ENCODE data around the gene LTBP3. TPM values are rescaled to one million over a fixed set of nuclear protein-coding genes. Genes with fewer than 3 reads are reported as not detected.

LTBP3 gene
- total RNA-seq, 1 experiment from 2014 or later: 248 TPM

DNA sequence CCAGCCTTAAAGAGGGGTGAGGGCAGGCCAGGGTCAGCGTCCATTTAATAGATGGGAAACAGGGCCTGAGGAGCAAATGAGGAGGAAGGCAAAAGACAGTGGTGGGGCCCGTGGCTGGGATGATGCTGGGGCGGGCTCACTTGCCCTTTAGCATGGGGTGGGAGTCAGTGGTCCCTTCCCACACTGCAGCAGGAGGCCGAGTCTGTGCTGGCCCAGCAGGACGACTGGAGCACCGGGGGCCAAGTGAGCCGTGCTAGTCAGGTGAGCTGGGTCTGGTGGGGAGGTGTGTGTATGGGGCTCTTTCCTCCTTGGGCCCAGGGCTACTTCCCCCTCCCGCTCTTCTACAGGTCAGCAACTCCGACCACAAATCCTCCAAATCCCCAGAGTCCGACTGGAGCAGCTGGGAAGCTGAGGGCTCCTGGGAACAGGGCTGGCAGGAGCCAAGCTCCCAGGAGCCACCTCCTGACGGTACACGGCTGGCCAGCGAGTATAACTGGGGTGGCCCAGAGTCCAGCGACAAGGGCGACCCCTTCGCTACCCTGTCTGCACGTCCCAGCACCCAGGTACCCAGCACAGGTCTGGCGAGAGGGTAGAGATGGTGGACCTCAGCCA lies 20.4 kb downstream of the LTBP3 start:
- TF ChIP-seq JUND (IDR thresholded peaks at IDR 0.05) (no peak), SP1 (IDR thresholded peaks at IDR 0.05; ENCODE audit: low read depth) (no peak), CTCF (IDR thresholded peaks at IDR 0.05 in 2 of 3, conservative IDR thresholded peaks at IDR 0.05 in 1 of 3; ENCODE audit: borderline replicate concordance in 1 of 3, insufficient read depth in 1 of 3, low read depth in 2 of 3, low read length in 2 of 3) (no peak), ZFX (IDR thresholded peaks at IDR 0.05) (no peak), FOSL1 (IDR thresholded peaks at IDR 0.05; ENCODE audit: low read depth) (no peak), EGR1 (IDR thresholded peaks at IDR 0.05; ENCODE audit: low read depth) (no peak), CBX3 (IDR thresholded peaks at IDR 0.05; ENCODE audit: low read depth) (no peak), ELF1 (IDR thresholded peaks at IDR 0.05; ENCODE audit: borderline replicate concordance, low read depth) (no peak), CEBPB (IDR thresholded peaks at IDR 0.05; ENCODE audit: low read depth) (no peak), REST (IDR thresholded peaks at IDR 0.05; ENCODE audit: low read depth) (no peak), SIN3A (IDR thresholded peaks at IDR 0.05; ENCODE audit: low read depth) (no peak), TCF7L2 (IDR thresholded peaks at IDR 0.05; ENCODE audit: borderline replicate concordance, extremely low read depth, insufficient read depth, insufficient read length) (no peak), EZH2phosphoT487 (IDR thresholded peaks at IDR 0.05; ENCODE audit: borderline replicate concordance) (no peak), EZH2 (IDR thresholded peaks at IDR 0.05) (no peak), ZNF274 (IDR thresholded peaks at IDR 0.05; ENCODE audit: low read depth, low read length) (no peak)
- TF ChIP-seq, protein P1, sequence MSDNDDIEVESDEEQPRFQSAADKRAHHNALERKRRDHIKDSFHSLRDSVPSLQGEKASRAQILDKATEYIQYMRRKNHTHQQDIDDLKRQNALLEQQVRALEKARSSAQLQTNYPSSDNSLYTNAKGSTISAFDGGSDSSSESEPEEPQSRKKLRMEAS (IDR thresholded peaks at IDR 0.05): no peak
- TF ChIP-seq, protein P2, sequence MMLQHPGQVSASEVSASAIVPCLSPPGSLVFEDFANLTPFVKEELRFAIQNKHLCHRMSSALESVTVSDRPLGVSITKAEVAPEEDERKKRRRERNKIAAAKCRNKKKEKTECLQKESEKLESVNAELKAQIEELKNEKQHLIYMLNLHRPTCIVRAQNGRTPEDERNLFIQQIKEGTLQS (IDR thresholded peaks at IDR 0.05): no peak
- Histone ChIP-seq H2AFZ (ENCODE audit: low read depth, low read length, poor library complexity, severe bottlenecking) (no peak overlapping the region), H3K9ac (ENCODE audit: low read length) (no peak overlapping the region), H3K4me1 (ENCODE audit: control insufficient read depth in 1 of 2, insufficient read depth in 2 of 2, low read length in 2 of 2) (peaks cover 13 to 39% of the 10 kb centered on the region in 2 experiments; a peak in 3 of 4 replicates), H4K20me1 (ENCODE audit: insufficient read depth) (no peaks in the 10 kb centered on the region), H3K9me3 (ENCODE audit: control insufficient read depth in 1 of 2, insufficient read depth in 1 of 2, low read depth in 1 of 2, low read length in 2 of 2) (no peaks in the 10 kb centered on the region), H3K36me3 (ENCODE audit: control insufficient read depth in 1 of 2, insufficient read depth in 2 of 2, low read length in 2 of 2) (peaks cover 4 to 5% of the 10 kb centered on the region in 2 experiments; a peak in 3 of 4 replicates), H3K4me2 (ENCODE audit: low read length) (no peak overlapping the region), H3K79me2 (ENCODE audit: insufficient read depth, low read length) (peaks cover 24% of the 10 kb centered on the region), H3K27me3 (ENCODE audit: insufficient read depth, low read length) (no peaks in the 10 kb centered on the region), H3K4me3 (replicated peaks in 1 of 2; ENCODE audit: low read depth in 1 of 2, low read length in 2 of 2) (no peak overlapping the region), H3K9me2 (ENCODE audit: insufficient read depth) (no peaks in the 10 kb centered on the region), H3K27ac (ENCODE audit: low read depth, low read length) (peak overlapping the region; percentile 100)
- intact Hi-C loops (cut with micrococcal nuclease): no loop called here
- ChIA-PET CTCF (no interaction called here), RAD21 (ENCODE audit: low non-redundant PET in 1 of 2, low total read pairs in 2 of 2, uncharacterized antibody in 2 of 2, unreplicated experiment in 2 of 2) (no interaction called here), POLR2A (interaction anchor here (0.6 to 1.0 kb wide), 2 partner anchors 9 to 13 kb away, joined by 3 read pairs; partner anchors contain the start of gene SCYL1)
- no peak for ATAC-seq
- no TSS peak for BruUV-seq (replicated peaks)
- DNase-seq (ENCODE audit: low read depth, low spot score): no peak

Measured in HCT116 (cell line).